ENCODE data around the gene LRRC8C.
"Not testable (repeated sequence)": the region's sequence is repeated elsewhere in the genome, so short reads cannot be mapped to it uniquely, and the experiment has no call there.

The LRRC8C gene

DNA sequence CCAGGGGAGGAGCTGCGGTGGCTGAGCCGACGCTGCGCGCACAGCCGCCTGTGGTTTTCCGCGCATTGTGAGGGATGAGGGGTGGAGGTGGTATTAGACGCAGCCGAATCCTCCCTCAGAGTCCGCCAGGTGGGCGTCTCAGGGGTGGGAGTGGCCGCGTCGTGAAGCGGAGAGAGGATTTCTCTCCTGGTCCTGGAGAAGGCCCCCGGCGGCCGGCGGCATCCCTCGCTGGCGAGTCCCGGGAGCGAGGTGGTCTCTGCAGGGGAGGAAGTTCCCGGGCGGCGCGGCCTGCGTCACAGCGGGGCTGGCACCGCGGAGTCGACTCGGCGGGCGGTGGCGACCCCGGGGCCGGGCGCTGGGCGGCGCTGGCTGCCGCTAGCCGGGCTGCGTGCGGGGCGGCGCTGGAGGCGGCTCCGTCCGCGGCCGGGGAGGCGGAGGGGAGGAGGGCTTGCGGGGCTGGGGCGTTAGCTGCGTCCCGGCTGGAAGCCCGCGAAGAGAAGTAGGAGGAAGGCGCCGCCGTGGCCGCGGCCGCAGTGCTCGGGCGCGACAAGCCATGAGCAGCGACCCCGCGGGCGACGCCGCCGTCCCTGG lies at the start of gene LRRC8C:
Gene LRRC8C, plus strand, starts transcription at position 464 of the 591 bp plus-strand sequence. CDS start 53,354 bp downstream, outside the sequence.
- FAIRE-seq, result no peak

DNA sequence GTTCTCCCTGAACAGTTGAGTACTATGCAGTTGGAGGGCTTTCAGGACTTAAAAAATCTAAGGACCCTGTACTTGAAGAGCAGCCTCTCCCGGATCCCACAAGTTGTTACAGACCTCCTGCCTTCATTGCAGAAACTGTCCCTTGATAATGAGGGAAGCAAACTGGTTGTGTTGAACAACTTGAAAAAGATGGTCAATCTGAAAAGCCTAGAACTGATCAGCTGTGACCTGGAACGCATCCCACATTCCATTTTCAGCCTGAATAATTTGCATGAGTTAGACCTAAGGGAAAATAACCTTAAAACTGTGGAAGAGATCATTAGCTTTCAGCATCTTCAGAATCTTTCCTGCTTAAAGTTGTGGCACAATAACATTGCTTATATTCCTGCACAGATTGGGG lies 48.7 kb upstream of the LRRC8C start:
- FAIRE-seq, result no peak

DNA sequence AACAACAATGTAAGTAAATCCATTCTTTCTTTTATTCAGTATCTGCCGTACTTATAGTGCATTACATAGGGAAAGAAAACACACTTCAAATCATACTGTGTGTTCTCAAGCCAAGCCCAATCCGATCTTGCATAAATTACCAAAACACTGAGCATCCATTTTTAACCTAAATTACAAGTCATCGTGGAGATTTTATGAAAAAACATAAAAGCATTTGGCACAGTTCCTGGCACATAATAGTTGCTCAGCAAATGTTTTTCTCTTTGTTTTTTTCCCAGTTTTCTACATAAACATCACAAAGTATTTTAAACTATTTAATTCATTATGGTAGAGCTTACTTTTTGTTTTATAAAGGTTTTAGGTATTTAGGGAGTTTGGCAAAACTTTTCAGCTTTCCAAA lies 48.1 kb upstream of the LRRC8C start:
- FAIRE-seq, result no peak

DNA sequence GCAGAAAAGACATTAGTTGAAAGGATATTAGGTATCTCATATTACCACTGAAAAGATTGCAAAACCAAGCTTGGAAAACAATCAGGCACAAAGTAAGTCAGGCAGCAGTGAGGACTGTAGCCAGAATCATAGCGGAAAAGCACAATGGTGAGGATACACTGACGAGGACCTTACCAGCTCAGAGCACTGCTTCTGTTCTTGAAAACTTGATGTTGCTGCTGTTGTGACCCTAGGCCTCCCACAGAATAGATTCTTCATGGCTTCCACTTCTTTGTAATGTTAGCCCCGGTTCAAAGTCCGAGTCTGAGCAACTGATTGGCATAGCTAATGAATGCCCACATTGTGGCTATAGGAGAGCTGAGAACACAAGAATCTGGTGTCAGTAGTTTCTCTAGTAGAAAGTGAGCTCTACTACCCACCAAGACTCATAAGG lies 45.2 kb upstream of the LRRC8C start:
- no peak for FAIRE-seq

DNA sequence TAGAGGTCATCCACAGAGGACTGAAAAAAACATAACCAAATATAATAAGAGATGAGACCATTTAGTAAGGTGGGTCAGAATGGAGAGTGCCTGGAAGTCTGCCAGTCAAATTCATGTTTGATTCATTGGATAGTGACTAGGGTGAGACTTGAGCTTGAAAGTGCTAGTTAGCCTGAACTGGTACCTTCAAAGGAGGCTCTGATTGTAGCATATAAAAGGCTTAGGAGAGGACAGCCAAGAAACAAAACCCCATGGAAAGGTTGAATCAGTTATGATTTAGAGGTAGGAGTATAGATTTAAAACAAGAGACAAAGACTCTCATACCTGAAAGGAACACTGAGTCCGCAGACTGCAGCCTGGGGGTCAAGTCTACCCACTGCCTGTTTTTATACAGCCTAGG lies 44.4 kb upstream of the LRRC8C start:
- FAIRE-seq, result no peak

DNA sequence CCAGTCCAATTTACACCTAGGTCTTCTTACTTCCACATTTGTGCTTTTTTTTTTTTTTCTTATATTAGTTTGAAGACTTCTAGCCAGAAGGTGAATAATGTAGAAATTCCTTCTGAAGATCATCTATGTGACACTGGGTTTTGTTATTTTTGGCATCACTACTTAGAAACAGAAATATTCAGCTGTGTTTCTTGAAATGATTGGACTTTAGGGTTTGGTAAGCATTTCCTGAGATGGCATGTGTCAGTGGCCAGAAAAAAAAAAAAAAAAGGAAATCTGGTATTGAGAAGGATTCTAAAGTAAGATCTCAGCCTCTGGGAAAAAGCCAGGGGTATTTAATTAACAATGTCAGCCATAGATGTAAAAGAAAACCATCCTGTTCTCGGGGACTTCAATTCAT lies 43.4 kb upstream of the LRRC8C start:
- FAIRE-seq, result no peak

DNA sequence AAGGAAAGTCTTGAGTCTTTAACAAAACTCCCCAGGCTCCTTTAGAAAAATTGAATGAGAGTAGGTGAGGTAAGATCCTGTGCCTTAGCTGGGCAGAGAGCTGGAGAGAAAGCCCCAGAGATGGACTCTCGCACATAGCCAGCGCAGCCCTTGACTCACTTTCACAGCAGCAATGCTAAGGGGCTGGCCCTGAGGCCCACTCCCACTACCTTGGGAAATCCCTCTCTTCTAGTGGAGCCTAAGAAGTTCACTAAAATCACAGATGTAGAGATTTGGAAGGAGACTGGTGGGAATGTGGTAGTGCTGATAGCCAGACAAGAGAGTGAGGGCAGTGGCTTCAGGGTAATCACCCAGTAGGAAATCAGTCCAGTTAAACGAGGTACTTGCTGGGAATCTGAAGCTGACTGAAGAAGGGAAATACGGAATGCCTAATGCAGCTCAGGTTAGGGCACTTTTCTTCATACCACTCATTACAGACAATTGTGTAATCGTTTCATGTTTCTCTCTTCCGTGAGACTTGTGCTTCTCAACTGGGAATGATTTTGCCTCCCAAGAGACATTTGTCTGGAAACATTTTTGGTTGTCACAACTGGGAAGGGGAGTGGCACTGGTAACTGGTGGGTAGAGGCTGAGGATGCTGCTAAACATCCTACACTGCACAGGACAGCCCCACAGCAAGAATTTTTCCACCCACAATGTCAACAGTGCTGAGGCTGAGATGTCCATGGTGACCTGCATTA lies 42.4 kb upstream of the LRRC8C start:
- FAIRE-seq, result no peak

DNA sequence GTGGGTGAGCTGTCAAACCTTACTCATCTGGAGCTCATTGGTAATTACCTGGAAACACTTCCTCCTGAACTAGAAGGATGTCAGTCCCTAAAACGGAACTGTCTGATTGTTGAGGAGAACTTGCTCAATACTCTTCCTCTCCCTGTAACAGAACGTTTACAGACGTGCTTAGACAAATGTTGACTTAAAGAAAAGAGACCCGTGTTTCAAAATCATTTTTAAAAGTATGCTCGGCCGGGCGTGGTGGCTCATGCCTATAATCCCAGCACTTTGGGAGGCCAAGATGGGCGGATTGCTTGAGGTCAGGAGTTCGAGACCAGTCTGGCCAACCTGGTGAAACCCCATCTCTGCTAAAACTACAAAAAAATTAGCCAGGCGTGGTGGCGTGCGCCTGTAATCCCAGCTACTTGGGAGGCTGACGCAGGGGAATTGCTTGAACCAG lies 40.0 kb upstream of the LRRC8C start:
- FAIRE-seq, result not testable (repeated sequence)

DNA sequence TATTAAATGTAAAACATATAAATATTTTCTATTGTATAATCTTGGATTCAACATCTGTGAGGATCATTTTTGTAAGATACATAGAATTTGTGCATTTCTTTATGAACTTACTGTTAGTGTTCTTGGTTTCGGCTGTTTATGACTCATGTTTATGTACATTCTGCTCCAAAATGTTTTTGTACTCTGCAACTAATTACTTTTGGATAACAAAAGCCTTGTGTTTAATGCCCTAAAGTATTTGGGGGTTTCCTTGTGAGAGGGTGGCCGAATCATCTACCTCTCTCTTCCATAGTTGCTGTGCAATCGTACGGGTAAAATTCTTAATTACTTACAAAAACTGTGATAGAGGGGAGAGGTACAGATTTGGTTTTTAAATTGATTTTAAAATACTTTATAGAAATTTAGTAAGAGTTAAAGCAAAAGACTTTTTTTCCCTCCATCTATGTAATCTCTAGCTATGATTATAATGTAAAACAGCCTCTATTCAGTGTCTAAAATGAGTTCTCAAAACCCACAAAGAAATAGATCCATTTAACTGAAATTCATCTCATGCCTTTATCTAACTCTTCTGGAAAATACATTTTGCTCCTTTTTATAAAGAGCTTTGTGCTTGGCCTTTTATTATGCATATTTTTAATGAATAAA lies 38.7 kb upstream of the LRRC8C start:
- FAIRE-seq, result no peak

DNA sequence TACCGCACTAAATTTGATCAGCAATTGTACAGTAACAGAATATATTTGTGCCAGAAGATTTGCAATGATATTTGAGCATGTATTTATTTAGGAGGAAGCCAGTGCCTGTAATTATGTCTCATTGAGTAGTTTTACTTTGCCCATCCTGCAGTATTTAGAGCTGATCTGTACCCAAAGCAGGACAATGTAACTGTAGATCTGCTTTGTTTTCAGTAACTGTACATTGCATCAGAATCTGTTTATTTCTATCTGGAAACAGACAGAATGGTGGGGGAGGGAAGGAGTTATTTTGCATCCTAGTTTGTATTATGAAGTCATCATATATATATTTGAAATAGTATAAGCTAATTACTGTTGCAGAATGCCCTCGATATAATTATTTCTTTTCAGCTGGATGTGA lies 36.2 kb upstream of the LRRC8C start:
- FAIRE-seq, result no peak

DNA sequence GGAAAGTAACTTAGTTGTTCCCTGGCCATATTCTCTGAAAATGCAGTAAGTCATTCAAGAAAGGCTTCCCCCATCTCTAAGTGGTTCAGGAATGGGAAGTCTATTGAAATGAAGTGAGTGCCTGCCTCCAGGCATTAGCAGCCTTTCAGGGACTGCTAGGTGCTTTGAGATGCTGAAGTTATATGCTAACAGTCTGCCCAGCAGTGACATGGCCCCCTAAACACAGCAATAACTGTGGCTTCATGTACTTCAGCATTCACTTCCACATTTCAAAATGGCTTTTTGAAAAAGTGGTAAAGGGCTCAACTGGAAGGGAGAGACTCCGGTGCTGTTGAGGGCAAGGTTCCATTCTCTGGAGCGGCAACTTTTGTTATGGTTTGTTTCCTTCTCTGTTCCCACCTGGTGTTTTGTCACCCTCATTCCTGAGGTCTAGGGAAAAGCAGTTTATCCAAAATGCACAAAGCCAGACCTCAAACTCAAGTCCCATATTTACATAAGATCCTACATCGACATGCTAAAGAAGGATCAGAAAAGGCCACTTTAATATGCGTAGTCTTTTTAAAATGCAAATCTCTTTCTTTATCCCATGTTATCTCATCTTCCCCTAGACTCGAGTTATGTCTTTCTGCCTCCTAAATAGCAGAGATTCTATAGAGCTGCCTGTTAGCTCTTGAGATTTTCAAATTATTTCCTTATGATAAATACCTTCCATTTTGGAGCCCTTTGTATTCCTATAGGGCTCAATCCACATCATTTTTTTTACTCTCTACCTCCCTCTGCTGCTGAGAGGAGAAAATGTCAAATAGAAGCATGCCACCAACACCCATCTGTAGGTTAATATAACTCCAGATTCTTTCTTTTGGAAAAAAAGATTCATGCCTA lies 34.2 kb upstream of the LRRC8C start:
- FAIRE-seq, result peak; percentile 69

DNA sequence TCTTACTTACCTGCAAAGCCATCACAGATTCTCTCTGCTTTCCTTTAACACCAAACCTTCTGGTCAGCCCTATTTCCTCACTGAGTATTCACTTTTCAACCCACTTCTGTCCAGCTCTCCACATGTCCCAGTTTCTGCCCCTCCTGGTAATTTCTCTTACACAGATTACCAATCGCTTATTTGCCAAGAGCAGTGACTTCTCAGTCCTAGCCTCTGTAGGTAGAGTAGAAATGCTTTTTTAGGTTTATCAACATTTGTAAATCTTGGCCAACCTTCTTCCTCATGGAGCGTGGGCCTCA lies 33.6 kb upstream of the LRRC8C start:
- FAIRE-seq, result no peak

DNA sequence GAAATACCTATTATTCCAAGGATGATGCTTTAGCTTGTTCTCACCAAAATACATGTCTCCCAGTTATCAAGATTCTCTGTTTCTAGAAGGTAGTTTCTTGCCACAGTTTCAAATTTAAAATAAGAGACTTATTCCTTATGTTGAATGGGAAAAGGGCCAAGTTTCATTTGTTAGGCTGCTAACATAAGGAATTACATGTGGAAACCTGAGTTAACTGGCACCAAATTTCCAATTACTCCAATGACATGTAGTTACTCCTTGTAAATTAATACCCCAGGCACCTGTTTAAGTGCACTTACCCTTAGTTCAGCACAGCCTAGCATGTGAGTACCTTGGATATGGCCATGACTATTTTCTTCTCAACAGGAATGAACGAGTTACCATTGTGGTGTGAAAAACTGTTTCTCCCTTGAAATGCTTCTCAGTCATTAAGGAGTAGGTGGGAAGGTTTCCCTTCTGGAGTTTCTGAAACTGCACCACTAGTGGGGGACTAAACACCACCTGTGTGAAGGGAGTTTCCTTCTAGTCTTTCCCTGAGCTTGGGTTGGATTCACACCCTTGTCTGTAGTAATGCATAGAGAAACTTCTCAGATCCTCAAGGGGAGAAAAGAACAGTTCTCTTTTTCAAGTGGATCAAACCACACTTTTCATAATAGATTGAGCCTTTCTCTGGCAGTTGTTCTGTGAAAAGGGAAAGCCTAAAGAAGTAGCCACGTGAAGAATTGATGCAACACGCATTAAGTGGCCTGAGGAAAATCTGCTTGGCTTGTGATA lies 32.3 kb upstream of the LRRC8C start:
- no peak for FAIRE-seq

DNA sequence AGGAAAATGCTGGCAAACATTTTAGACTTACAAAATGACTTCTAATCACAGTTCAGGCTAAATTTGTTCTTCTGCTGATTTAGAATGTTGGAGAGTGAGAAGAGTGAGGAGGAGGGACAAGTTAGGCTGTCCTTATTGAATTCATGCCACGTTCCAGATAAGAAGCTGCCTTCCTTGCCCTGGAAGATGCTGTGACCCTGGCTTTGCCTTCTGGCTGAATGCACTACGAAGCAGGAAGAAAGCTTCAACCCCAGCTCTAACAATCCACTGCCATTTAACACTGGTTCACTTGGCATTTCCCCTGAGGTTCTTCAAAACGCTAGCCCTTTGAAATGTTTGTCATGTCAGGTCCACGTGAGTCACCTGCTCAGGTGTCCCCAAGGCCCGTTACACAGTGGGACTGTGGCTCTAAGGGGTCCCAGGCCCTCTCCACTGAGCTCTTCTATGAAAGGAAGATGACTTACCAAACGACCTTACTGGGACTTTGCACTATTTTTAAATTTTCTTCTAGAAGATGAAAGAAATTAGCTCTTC lies 30.0 kb upstream of the LRRC8C start:
- FAIRE-seq, result no peak

DNA sequence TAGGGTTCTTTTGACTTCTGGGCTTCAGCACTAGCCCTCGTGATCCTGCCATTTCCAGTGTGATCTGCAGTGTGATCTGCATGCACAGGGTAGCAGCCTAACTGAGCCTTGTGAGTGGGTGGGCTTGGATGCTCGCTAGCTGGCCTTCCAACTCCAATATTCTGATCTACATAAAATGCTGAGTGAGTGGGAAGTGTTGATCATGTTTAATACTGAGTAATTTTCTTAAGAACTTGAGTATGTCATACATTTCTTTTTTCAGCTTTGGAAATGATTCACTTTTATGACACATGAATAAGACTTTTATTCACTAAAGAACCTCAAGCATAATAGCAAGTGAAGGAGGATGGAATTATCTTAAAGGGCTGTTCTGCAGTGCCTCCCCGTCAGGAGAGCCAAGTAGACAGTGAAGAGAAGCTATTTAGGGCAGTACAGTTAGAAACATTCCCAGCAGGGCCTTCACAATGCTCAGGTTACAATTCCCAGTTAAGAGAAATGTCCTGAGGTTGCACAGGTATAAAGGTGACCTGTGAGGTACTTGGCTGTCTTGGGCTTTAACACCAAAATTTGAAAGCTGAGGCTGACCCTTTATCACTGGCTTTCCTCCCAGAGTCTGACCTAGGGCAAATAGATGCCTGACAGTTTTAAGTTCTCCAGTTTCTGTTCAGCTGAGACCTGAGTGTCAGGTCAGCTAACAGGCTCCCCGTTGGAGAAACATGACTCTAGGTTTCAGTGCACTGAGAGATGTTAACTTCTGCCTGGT lies 29.1 kb upstream of the LRRC8C start:
- no peak for FAIRE-seq

DNA sequence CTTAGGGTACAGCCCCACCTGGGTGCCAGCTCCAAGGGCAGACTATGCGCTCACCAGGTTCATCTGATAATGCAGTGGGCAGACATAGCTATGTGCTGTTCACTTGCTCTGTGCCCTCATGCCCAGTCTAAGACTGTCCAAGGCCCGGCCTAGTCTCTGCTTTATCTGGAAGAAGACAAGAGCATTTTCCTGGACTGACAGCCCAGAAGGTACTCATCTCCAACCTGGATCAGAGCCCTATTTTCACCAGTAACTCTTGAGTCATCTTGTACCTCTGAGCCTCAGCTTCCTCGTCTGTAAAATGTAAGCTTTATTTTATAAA lies 28.5 kb upstream of the LRRC8C start:
- FAIRE-seq, result no peak

DNA sequence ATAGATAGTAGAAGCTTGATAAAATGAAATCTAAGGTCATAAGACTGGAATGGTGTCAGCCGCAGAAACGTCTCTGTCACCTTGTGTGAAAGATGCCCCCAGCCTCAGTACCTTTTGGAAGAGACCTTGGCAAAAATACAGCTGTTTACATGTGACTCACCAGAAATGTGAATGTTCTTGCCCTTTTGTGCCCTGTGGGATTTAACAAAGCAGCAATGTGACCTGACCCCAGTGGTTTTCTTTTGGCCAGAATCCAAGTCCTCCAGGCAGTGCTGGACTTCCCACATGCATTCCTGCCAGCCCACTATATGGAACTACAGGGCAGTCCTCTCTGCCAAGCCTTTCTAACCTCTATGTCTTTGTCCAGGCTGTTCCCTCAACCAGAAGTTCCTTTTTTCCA lies 27.2 kb upstream of the LRRC8C start:
- FAIRE-seq, result no peak

DNA sequence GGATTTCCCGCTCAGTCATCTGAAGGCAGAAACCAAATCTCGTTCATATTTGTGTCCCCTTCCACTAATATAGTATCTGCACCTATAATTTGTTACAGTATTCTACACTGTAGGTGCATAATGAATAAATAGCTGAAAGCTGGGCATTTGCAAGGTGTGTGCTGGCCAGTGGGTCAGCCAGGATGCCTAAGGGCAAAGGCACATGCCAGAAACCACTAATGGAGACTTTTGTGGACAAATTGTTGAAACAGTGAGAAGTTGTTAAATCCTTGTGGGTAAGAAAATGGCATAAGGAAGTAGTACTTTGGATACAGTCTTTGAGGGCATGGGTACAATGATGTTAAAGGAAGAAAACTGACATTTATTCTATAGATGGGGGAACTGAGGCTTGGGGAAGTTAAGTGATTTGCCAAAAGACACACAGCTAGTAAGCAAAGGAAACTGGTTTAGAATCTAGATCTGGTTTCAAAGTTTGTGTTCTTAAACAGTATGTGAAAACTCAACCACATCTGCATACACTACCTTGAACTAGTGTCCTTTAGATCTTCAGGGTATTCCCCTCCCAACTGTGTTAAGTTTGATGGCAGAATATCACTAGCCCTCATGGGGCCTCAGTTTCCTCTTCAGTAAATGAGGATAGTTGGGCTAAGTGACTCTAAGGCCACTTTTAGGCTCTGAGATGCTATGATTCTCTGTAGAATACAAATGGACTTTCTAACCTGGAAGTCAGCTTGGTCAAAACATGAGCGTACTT lies 26.5 kb upstream of the LRRC8C start:
- FAIRE-seq, result no peak

DNA sequence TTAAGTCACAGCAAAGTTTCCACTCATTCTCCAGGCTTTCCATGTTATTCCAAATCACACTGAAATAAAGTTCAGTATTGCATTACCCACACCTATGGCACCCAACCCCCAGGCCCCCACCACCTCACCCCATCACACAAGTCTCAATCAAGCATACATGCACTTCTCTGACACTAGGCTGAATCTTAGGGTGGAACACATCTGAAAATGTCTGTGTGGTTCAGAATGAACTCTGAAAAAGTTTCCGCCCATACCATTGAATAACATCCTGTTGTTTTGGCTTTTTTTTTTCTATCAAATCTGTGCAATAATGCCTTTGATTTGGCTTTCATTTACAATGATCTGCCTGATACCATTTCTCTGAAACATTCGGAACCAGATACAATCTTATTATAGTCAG lies 25.8 kb upstream of the LRRC8C start:
- FAIRE-seq, result no peak

DNA sequence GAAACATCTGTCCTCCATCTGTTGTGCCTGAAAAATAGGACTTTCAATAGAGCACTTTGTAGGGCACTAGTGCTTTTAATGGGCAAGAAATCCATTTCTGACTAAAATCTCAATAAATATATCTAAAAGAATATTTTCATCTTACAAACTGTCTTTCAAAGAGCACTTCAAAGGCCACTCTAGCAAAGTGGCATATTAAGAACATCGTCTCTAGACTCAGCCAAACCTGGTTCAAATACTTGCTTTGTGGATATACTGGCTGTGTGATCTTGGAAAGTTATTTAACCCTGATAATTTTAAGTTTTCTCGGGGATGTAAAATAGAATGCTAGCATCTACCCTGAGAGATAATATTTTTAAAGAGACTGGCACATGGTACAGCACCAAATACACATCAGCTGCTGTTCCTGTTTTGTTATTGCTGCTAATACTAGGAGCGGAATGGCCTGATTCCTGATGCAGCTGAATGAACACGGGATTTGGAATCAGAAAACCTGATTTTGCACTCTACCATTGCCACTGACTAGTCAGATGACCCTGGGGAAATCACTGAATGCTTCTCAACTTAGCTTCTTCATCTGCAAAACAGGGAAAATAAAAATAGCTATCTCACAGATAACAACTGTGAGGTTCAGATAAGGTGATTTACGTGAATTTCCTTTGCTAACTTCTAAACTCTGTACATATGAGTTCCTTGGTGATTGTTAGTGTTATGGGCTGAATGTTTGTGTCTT lies 25.2 kb upstream of the LRRC8C start:
- FAIRE-seq, result no peak

Data from TTC549 (cell line).